ENCODE data around the gene SRBD1.

GRCh38 chr2:45498661-45499550 is 112.2 kb downstream of the SRBD1 start:
- no peak for TF ChIP-seq CTCF (IDR thresholded peaks at IDR 0.05)
- no peak for TF ChIP-seq POLR2A (IDR thresholded peaks at IDR 0.05)

Data from breast epithelium (tissue), 3 donors.